HepG2 (cell line): ENCODE data around the gene C1QTNF5. TPM values are rescaled to one million over a fixed set of nuclear protein-coding genes. Genes with fewer than 3 reads are reported as not detected.

Experiments used
- ATAD3A ChIP-seq: sonication (generic); formaldehyde crosslinking; IDR thresholded peaks from 2 replicates; pipeline ENCODE4 v1.4.0; 2020; ENCODE audit warnings: missing genetic modification reagents
- CENPT ChIP-seq: sonication (generic); formaldehyde crosslinking; IDR thresholded peaks from 2 replicates; pipeline ENCODE4 v1.8.0; 2022; ENCODE audit warnings: low read depth, mild to moderate bottlenecking, moderate library complexity, missing genetic modification reagents
- FOXK1 ChIP-seq: sonication (generic); formaldehyde crosslinking; IDR thresholded peaks from 2 replicates; pipeline ENCODE4 v1.4.0; 2020; ENCODE audit warnings: low read depth, missing genetic modification reagents, borderline replicate concordance
- GFI1 ChIP-seq: sonication (generic); formaldehyde crosslinking; IDR thresholded peaks from 2 replicates; pipeline ENCODE4 v1.5.0; 2020; ENCODE audit warnings: missing genetic modification reagents, mild to moderate bottlenecking, borderline replicate concordance
- GZF1 ChIP-seq: sonication (generic); formaldehyde crosslinking; IDR thresholded peaks from 2 replicates; pipeline ENCODE4 v1.5.1; 2020; ENCODE audit warnings: mild to moderate bottlenecking, missing genetic modification reagents
- MBNL3 ChIP-seq: fragments of 250-450 bp; sonication (Bioruptor Pico); conservative IDR thresholded peaks from 2 replicates; pipeline ENCODE4 v1.8.0; 2022; ENCODE audit warnings: mild to moderate bottlenecking, inconsistent platforms
- MXD4 ChIP-seq: IDR thresholded peaks from 2 replicates; pipeline ENCODE4 v1.6.1; 2016; ENCODE audit warnings: mild to moderate bottlenecking, missing biosample characterization, missing genetic modification reagents
- NFAT5 ChIP-seq: sonication (generic); formaldehyde crosslinking; IDR thresholded peaks from 2 replicates; pipeline ENCODE4 v1.4.0; 2020; ENCODE audit warnings: missing genetic modification reagents
- PRDM4 ChIP-seq: sonication (generic); formaldehyde crosslinking; IDR thresholded peaks from 2 replicates; pipeline ENCODE4 v1.9.0; 2021; ENCODE audit warnings: missing genetic modification reagents, borderline replicate concordance
- SSRP1 ChIP-seq: IDR thresholded peaks from 2 replicates; pipeline ENCODE4 v1.6.1; 2016; ENCODE audit warnings: control low read depth
- YY1 ChIP-seq: IDR thresholded peaks from 2 replicates; pipeline ENCODE4 v1.6.1; 2011; ENCODE audit warnings: low read length, low read depth, moderate library complexity, mild to moderate bottlenecking; ENCODE audit not compliant: insufficient read depth, insufficient replicate concordance
- ZBTB49 ChIP-seq: sonication (generic); formaldehyde crosslinking; IDR thresholded peaks from 2 replicates; pipeline ENCODE4 v1.4.0; 2020; ENCODE audit warnings: missing genetic modification reagents, borderline replicate concordance
- ZHX1 ChIP-seq: sonication (generic); formaldehyde crosslinking; IDR thresholded peaks from 2 replicates; pipeline ENCODE4 v1.8.1; 2022; ENCODE audit warnings: low read depth, mild to moderate bottlenecking, missing genetic modification reagents
- ZMYM3 ChIP-seq: sonication (generic); formaldehyde crosslinking; IDR thresholded peaks from 2 replicates; pipeline ENCODE4 v1.5.1; 2020; ENCODE audit warnings: mild to moderate bottlenecking, missing genetic modification reagents
- polyA plus RNA-seq, 8 experiments: library from polyadenylated mRNA; depleted of rRNA in 3 of 8; stranded (reverse) in 7 of 8; unstranded in 1 of 8; fragments of >200 nt; fragmentation: Illumina TruSeq in 4 of 8; extraction: Trizol in 4 of 8; gene quantifications; 2 replicates each; pipeline versions ENCODE4 v1.2.1 to v1.2.3, GENCODE V29; 2011 to 2016; ENCODE audit warnings: low read depth in 4 of 8, missing spikeins in 1 of 8, mixed read lengths in 1 of 8; ENCODE audit not compliant: insufficient read depth in 1 of 8
- total RNA-seq, 5 experiments: library from RNA; depleted of rRNA; stranded (reverse); fragments of >200 nt; fragmentation: Illumina TruSeq; extraction: Trizol; gene quantifications; 2 replicates each; pipeline ENCODE4 v1.2.3, GENCODE V29; 2016; ENCODE audit warnings: low read depth in 1 of 5

C1QTNF5 gene
- total and polyA plus RNA-seq, 2 of the 13 experiments (the other 11 are each of a cell fraction or from before 2014, with no cell fraction given): 0.86 to 1.2 TPM

GRCh38 chr11:119376197-119376847, 35.6 kb upstream of the C1QTNF5 start (continued):
- TF ChIP-seq PRDM4 (CRISPR knock-in tag): no peak
- no peak for TF ChIP-seq GZF1 (CRISPR knock-in tag)
- TF ChIP-seq FOXK1: peak; percentile 46; the same call in 1 of the 2 replicates
- peak; percentile 96 for TF ChIP-seq MXD4 (CRISPR knock-in tag)
- no peak for TF ChIP-seq CENPT (CRISPR knock-in tag)
- TF ChIP-seq ZMYM3 (CRISPR knock-in tag): no peak
- TF ChIP-seq ZBTB49 (CRISPR knock-in tag): no peak
- no peak for TF ChIP-seq NFAT5 (CRISPR knock-in tag)
- no peak for TF ChIP-seq SSRP1 (CRISPR knock-in tag)
- TF ChIP-seq GFI1 (CRISPR knock-in tag): no peak; the same call in 1 of the 2 replicates
- TF ChIP-seq ZHX1 (CRISPR knock-in tag): no peak
- no peak for TF ChIP-seq MBNL3 (CRISPR knock-in tag)
- no peak for TF ChIP-seq YY1
- no peak for TF ChIP-seq ATAD3A (CRISPR knock-in tag)
